HepG2 (cell line): ENCODE data around the gene AFF1. TPM values are rescaled to one million over a fixed set of nuclear protein-coding genes. Genes with fewer than 3 reads are reported as not detected.

Experiments
- ARHGAP35 ChIP-seq: sonication (generic); formaldehyde crosslinking; IDR thresholded peaks from 2 replicates; pipeline ENCODE4 v1.9.0; 2022; ENCODE audit warnings: mild to moderate bottlenecking, inconsistent platforms, moderate library complexity, missing genetic modification reagents, borderline replicate concordance
- FOXA1 ChIP-seq, 2 experiments: fragments of 450-650 bp in 1 of 2; sonication (generic) in 1 of 2; formaldehyde crosslinking in 1 of 2; IDR thresholded peaks; 2 replicates each; pipeline versions ENCODE4 v1.4.0 to v1.6.1; 2016 to 2020; ENCODE audit warnings: missing genetic modification reagents in 1 of 2
- ISX ChIP-seq: sonication (generic); formaldehyde crosslinking; conservative IDR thresholded peaks from 2 replicates; pipeline ENCODE4 v1.5.0; 2020; ENCODE audit warnings: missing genetic modification reagents
- MIER2 ChIP-seq: IDR thresholded peaks from 2 replicates; pipeline ENCODE4 v1.6.1; 2016; ENCODE audit warnings: missing biosample characterization, missing genetic modification reagents
- RXRB ChIP-seq: IDR thresholded peaks from 2 replicates; pipeline ENCODE4 v1.6.1; 2016; ENCODE audit warnings: borderline replicate concordance, missing genetic modification reagents, missing compliant biosample characterization
- ZNF205 ChIP-seq: IDR thresholded peaks from 2 replicates; pipeline ENCODE4 v1.6.1; 2018; ENCODE audit warnings: missing biosample characterization, missing genetic modification reagents
- ZNF33A ChIP-seq: sonication (generic); formaldehyde crosslinking; IDR thresholded peaks from 2 replicates; pipeline ENCODE4 v1.5.1; 2020; ENCODE audit warnings: missing genetic modification reagents, mild to moderate bottlenecking, moderate library complexity, borderline replicate concordance
- ZNF496 ChIP-seq: sonication (generic); formaldehyde crosslinking; IDR thresholded peaks from 2 replicates; pipeline ENCODE4 v1.8.1; 2023; ENCODE audit warnings: mild to moderate bottlenecking, moderate library complexity, missing genetic modification reagents; ENCODE audit not compliant: insufficient replicate concordance
- ZNF564 ChIP-seq: sonication (generic); formaldehyde crosslinking; IDR thresholded peaks from 2 replicates; pipeline ENCODE4 v1.8.1; 2023; ENCODE audit warnings: mild to moderate bottlenecking, missing genetic modification reagents
- ZNF589 ChIP-seq: sonication (generic); formaldehyde crosslinking; conservative IDR thresholded peaks from 2 replicates; pipeline ENCODE4 v1.8.0; 2022; ENCODE audit warnings: mild to moderate bottlenecking, moderate library complexity, missing genetic modification reagents
- ZNF720 ChIP-seq: sonication (generic); formaldehyde crosslinking; IDR thresholded peaks from 2 replicates; pipeline ENCODE4 v1.4.0; 2020; ENCODE audit warnings: missing genetic modification reagents
- ZNF75D ChIP-seq: sonication (generic); formaldehyde crosslinking; IDR thresholded peaks from 2 replicates; pipeline ENCODE4 v1.8.1; 2023; ENCODE audit warnings: missing genetic modification reagents, mild to moderate bottlenecking, borderline replicate concordance
- ZNF772 ChIP-seq: sonication (generic); formaldehyde crosslinking; IDR thresholded peaks from 2 replicates; pipeline ENCODE4 v1.5.0; 2020; ENCODE audit warnings: mild to moderate bottlenecking, missing genetic modification reagents
- ZSCAN22 ChIP-seq: sonication (generic); formaldehyde crosslinking; IDR thresholded peaks from 2 replicates; pipeline ENCODE4 v1.4.0; 2020; ENCODE audit warnings: mild to moderate bottlenecking, missing genetic modification reagents
- ZSCAN31 ChIP-seq: sonication (generic); formaldehyde crosslinking; IDR thresholded peaks from 2 replicates; pipeline ENCODE4 v1.5.0; 2020; ENCODE audit warnings: low read depth, mild to moderate bottlenecking, missing genetic modification reagents
- polyA plus RNA-seq, 8 experiments: library from polyadenylated mRNA; depleted of rRNA in 3 of 8; stranded (reverse) in 7 of 8; unstranded in 1 of 8; fragments of >200 nt; fragmentation: Illumina TruSeq in 4 of 8; extraction: Trizol in 4 of 8; gene quantifications; 2 replicates each; pipeline versions ENCODE4 v1.2.1 to v1.2.3, GENCODE V29; 2011 to 2016; ENCODE audit warnings: low read depth in 4 of 8, missing spikeins in 1 of 8, mixed read lengths in 1 of 8; ENCODE audit not compliant: insufficient read depth in 1 of 8
- total RNA-seq, 5 experiments: library from RNA; depleted of rRNA; stranded (reverse); fragments of >200 nt; fragmentation: Illumina TruSeq; extraction: Trizol; gene quantifications; 2 replicates each; pipeline ENCODE4 v1.2.3, GENCODE V29; 2016; ENCODE audit warnings: low read depth in 1 of 5
- TF ChIP-seq, protein P1 (sequence below): sonication (generic); formaldehyde crosslinking; IDR thresholded peaks from 2 replicates; pipeline ENCODE4 v1.4.0; 2020; ENCODE audit warnings: missing genetic modification reagents, borderline replicate concordance
- TF ChIP-seq, protein P2 (sequence below): sonication (generic); formaldehyde crosslinking; IDR thresholded peaks from 2 replicates; pipeline ENCODE4 v1.8.0; 2022; ENCODE audit warnings: mild to moderate bottlenecking, missing genetic modification reagents, moderate library complexity
- TF ChIP-seq, protein P3 (sequence below): sonication (generic); formaldehyde crosslinking; IDR thresholded peaks from 2 replicates; pipeline ENCODE4 v1.5.1; 2020; ENCODE audit warnings: mild to moderate bottlenecking, missing genetic modification reagents, moderate library complexity
- TF ChIP-seq, protein P4 (sequence below): sonication (generic); formaldehyde crosslinking; IDR thresholded peaks from 2 replicates; pipeline ENCODE4 v1.5.1; 2020; ENCODE audit warnings: missing genetic modification reagents, mild to moderate bottlenecking, borderline replicate concordance
- TF ChIP-seq, protein P5 (sequence below): sonication (generic); formaldehyde crosslinking; IDR thresholded peaks from 2 replicates; pipeline ENCODE4 v1.8.1; 2023; ENCODE audit warnings: mild to moderate bottlenecking, moderate library complexity, missing genetic modification reagents

Gene AFF1
- total and polyA plus RNA-seq, 2 of the 13 experiments (the other 11 are each of a cell fraction or from before 2014, with no cell fraction given), result 15.5 to 15.9 TPM

DNA sequence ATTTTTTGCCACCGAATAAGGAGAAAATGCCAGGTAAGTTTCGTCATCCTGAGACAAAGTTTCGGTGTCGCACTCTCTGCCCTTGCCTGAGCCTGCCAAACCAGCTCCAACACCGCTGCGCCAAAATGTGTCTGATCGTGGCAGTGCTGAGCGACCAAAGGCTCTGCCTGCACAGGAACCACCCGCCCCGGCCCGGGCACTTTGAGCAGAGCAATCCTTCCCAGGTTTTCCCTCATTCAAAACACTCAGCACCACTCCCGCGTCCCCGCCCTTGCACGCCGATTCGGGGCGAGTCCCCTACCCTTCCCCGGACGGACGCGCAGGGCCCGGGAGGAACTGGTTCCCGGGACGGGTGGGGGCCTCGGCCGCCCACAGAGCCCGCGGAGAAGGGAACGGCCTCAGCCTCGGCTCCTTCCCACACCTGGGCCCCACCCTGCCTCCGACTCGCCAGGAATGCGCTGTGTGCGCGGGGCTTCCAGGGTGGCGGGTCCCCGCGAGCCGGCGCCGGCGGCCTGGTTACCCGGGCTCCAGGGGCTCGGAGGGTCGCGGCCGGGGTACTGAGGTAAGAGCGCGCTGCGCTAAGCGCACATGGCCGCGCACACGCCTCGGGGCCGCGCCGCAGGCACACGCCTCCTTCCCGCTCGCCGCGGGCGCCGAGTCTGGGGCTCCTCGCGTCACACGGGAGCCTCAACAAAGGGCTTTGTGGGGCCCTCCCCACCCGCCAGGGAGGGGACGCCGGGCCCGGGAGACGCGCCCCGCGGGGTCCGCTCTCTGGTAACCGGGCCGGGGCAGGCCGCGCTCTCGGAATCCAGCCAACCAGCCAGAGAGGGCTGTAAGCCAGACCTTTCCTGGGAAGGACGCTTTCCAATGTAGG is 42.8 kb upstream of the AFF1 start, which contains the start of gene C4orf36 (continued):
- TF ChIP-seq ISX (CRISPR knock-in tag) (no peak), ZNF720 (CRISPR knock-in tag) (no peak), ZNF589 (CRISPR knock-in tag) (0 out of 2 replicates have a peak, but pooled peaks have one; percentile 55), ZNF564 (CRISPR knock-in tag) (peak; percentile 64; the same call in 1 of the 2 replicates), FOXA1 (IDR thresholded peaks at IDR 0.05) (no peak), FOXA1 (CRISPR knock-in tag; IDR thresholded peaks at IDR 0.05) (no peak), ARHGAP35 (CRISPR knock-in tag) (no peak), ZNF496 (CRISPR knock-in tag) (no peak), ZNF33A (CRISPR knock-in tag) (no peak), ZNF205 (CRISPR knock-in tag) (no peak), RXRB (no peak), ZNF772 (CRISPR knock-in tag) (no peak), ZNF75D (CRISPR knock-in tag) (no peak), ZSCAN31 (0 out of 2 replicates have a peak, but pooled peaks have one; percentile 43), MIER2 (no peak), ZSCAN22 (CRISPR knock-in tag) (no peak)
- TF ChIP-seq, protein P1, sequence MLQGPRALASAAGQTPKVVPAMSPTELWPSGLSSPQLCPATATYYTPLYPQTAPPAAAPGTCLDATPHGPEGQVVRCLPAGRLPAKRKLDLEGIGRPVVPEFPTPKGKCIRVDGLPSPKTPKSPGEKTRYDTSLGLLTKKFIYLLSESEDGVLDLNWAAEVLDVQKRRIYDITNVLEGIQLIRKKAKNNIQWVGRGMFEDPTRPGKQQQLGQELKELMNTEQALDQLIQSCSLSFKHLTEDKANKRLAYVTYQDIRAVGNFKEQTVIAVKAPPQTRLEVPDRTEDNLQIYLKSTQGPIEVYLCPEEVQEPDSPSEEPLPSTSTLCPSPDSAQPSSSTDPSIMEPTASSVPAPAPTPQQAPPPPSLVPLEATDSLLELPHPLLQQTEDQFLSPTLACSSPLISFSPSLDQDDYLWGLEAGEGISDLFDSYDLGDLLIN (CRISPR knock-in tag), result no peak
- TF ChIP-seq, protein P2, sequence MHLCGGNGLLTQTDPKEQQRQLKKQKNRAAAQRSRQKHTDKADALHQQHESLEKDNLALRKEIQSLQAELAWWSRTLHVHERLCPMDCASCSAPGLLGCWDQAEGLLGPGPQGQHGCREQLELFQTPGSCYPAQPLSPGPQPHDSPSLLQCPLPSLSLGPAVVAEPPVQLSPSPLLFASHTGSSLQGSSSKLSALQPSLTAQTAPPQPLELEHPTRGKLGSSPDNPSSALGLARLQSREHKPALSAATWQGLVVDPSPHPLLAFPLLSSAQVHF (CRISPR knock-in tag), result no peak
- TF ChIP-seq, protein P3, sequence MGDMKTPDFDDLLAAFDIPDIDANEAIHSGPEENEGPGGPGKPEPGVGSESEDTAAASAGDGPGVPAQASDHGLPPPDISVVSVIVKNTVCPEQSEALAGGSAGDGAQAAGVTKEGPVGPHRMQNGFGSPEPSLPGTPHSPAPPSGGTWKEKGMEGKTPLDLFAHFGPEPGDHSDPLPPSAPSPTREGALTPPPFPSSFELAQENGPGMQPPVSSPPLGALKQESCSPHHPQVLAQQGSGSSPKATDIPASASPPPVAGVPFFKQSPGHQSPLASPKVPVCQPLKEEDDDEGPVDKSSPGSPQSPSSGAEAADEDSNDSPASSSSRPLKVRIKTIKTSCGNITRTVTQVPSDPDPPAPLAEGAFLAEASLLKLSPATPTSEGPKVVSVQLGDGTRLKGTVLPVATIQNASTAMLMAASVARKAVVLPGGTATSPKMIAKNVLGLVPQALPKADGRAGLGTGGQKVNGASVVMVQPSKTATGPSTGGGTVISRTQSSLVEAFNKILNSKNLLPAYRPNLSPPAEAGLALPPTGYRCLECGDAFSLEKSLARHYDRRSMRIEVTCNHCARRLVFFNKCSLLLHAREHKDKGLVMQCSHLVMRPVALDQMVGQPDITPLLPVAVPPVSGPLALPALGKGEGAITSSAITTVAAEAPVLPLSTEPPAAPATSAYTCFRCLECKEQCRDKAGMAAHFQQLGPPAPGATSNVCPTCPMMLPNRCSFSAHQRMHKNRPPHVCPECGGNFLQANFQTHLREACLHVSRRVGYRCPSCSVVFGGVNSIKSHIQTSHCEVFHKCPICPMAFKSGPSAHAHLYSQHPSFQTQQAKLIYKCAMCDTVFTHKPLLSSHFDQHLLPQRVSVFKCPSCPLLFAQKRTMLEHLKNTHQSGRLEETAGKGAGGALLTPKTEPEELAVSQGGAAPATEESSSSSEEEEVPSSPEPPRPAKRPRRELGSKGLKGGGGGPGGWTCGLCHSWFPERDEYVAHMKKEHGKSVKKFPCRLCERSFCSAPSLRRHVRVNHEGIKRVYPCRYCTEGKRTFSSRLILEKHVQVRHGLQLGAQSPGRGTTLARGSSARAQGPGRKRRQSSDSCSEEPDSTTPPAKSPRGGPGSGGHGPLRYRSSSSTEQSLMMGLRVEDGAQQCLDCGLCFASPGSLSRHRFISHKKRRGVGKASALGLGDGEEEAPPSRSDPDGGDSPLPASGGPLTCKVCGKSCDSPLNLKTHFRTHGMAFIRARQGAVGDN (CRISPR knock-in tag), result peak; percentile 94
- TF ChIP-seq, protein P4, sequence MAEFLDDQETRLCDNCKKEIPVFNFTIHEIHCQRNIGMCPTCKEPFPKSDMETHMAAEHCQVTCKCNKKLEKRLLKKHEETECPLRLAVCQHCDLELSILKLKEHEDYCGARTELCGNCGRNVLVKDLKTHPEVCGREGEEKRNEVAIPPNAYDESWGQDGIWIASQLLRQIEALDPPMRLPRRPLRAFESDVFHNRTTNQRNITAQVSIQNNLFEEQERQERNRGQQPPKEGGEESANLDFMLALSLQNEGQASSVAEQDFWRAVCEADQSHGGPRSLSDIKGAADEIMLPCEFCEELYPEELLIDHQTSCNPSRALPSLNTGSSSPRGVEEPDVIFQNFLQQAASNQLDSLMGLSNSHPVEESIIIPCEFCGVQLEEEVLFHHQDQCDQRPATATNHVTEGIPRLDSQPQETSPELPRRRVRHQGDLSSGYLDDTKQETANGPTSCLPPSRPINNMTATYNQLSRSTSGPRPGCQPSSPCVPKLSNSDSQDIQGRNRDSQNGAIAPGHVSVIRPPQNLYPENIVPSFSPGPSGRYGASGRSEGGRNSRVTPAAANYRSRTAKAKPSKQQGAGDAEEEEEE (CRISPR knock-in tag), result no peak
- TF ChIP-seq, protein P5, sequence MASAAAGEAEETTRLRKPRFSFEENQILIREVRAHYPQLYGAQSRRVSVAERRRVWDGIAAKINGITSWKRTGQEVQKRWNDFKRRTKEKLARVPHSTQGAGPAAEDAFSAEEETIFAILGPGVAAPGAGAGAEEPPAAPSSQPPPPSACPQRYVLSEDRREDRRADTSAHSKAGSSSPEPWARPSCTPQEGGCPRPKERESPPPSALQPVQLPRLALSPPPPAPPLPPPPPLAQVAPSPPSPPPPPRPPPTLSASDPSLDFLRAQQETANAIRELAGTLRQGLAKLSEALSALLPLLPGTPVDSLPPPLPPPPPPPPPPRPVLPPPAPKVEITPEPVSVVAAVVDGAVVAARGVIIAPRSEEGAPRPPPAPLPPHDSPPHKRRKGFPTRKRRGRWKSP (CRISPR knock-in tag), result peak; percentile 93
